Testis (tissue), 3 donors: ENCODE measurements around the gene POFUT1. TPM values are rescaled to one million over a fixed set of nuclear protein-coding genes. Genes with fewer than 3 reads are reported as not detected.
A peak's percentile ranks its signal among the peaks of the same experiment; 100 is the strongest.

Experiments used
- DNase-seq: peaks from one replicate; pipeline ENCODE4 v3.0.0-alpha.2; 2019
- H3K27ac ChIP-seq, 2 donors: fragments of 200-600 bp; sonication (generic); one replicate each; pipeline ENCODE4 v1.5.1; 2019
- H3K27me3 ChIP-seq: fragments of 200-600 bp; sonication (generic); one replicate; pipeline ENCODE4 v1.5.1; 2019
- H3K36me3 ChIP-seq: fragments of 200-600 bp; sonication (generic); one replicate; pipeline ENCODE4 v1.5.1; 2017; ENCODE audit warnings: low read depth; ENCODE audit errors: missing control alignments
- H3K4me1 ChIP-seq: fragments of 200-600 bp; sonication (generic); one replicate; pipeline ENCODE4 v1.5.1; 2019
- H3K4me3 ChIP-seq, 2 donors: fragments of 200-600 bp; sonication (generic); one replicate each; pipeline ENCODE4 v1.5.1; 2017 to 2019
- H3K9me3 ChIP-seq: fragments of 200-600 bp; sonication (generic); one replicate; pipeline ENCODE4 v1.5.1; 2017
- POLR2A ChIP-seq: fragments of 450-650 bp; IDR thresholded peaks from one replicate; pipeline ENCODE4 v1.6.1; 2017; ENCODE audit warnings: antibody characterized with exemption, mild to moderate bottlenecking, moderate library complexity
- WGBS, 2 donors: methylation state at CpG; one replicate each; pipeline ENCODE4 v1.1.5; 2018; 5-methylcytosine and 5-hydroxymethylcytosine counted together
- intact Hi-C: fragments of 100-400 bp; cut with DNase I; formaldehyde crosslinking; loops from one replicate; pipeline ENCODE4 v1.15.1; 2023; ENCODE audit warnings: low total_unique reads
- polyA plus RNA-seq: library from polyadenylated mRNA; stranded (reverse); fragments of 350-450 nt; fragmentation: Illumina TruSeq; extraction: RNeasy Lipid Tissue Mini Kit (QIAGEN cat#74804); gene quantifications from one replicate; pipeline ENCODE4 v1.2.3, GENCODE V29; 2014; ENCODE audit warnings: low read depth, low replicate concordance; ENCODE audit not compliant: insufficient read depth
- total RNA-seq, 2 donors: library from RNA; depleted of rRNA; stranded (reverse); fragments of >200 nt; gene quantifications; one replicate each; pipeline ENCODE4 v1.2.3, GENCODE V29; 2016
- TF ChIP-seq, protein P1 (sequence below), 3 experiments: fragments of 450-650 bp in 2 of 3; fragments of 200-600 bp in 1 of 3; sonication (generic) in 1 of 3; IDR thresholded peaks; one replicate each; pipeline ENCODE4 v1.5.1; 2016 to 2019; ENCODE audit warnings: antibody characterized with exemption in 3 of 3, mild to moderate bottlenecking in 2 of 3, moderate library complexity in 1 of 3

Gene POFUT1
- total and polyA plus RNA-seq, 3 donors from 2014 or later, result 31.0 to 54.2 (median 46.6) TPM

DNA sequence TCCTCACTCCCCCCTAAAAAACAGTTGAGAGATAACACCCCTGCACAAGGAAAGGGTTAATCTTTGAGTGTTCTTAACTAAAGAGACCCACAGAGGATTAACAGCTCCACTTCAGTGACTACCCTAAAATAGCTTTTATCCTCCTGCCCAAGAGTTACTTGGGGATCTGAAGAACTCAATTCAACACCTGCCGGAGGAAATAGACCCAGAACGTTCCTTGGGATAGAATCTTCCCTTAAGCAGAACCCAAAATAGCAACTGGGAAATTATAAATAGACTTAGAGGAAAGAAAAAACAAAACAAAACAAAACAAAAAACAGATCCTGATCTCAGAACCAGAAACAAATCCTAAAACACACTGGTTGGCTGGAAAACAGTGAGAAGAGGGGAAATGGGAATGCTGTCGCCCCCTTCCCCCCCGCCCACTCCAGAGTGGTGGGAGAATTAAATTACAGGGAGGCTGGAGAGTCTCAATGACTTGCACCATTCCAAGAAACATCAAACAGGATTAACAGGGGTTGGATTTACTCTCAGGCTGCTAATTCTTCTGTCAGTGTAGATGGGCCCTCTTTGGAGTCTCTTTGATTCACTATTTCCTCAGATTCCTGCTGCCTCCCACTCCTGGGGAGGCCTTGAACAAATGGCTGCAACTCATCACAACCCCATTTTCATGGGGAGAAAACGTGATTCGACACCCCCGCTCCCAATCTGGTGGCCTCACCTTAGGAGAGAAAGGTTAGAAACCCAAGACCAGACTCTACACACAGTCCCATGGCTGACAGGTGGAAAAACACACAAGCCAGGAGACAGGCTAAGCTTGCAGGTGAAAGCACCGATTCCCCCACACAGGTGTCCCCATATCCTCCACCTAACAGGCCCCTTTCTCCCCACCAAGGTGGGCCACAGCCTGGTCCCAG, 1.6 kb upstream of the POFUT1 start:
- Histone ChIP-seq H3K27me3 (no peaks in the 10 kb centered on the region), H3K9me3 (no peaks in the 10 kb centered on the region), H3K4me1 (peaks cover 54% of the 10 kb centered on the region), H3K4me3 (peak overlapping the region; percentile 86 to 95), H3K36me3 (no peaks in the 10 kb centered on the region), H3K27ac (peak overlapping the region; percentile 91)
- TF ChIP-seq POLR2A, result no peak
- TF ChIP-seq, protein P1, sequence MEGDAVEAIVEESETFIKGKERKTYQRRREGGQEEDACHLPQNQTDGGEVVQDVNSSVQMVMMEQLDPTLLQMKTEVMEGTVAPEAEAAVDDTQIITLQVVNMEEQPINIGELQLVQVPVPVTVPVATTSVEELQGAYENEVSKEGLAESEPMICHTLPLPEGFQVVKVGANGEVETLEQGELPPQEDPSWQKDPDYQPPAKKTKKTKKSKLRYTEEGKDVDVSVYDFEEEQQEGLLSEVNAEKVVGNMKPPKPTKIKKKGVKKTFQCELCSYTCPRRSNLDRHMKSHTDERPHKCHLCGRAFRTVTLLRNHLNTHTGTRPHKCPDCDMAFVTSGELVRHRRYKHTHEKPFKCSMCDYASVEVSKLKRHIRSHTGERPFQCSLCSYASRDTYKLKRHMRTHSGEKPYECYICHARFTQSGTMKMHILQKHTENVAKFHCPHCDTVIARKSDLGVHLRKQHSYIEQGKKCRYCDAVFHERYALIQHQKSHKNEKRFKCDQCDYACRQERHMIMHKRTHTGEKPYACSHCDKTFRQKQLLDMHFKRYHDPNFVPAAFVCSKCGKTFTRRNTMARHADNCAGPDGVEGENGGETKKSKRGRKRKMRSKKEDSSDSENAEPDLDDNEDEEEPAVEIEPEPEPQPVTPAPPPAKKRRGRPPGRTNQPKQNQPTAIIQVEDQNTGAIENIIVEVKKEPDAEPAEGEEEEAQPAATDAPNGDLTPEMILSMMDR (IDR thresholded peaks at IDR 0.05), result no peak
- no peak for DNase-seq
- WGBS, 2 donors, result 31 to 35% methylated on average over 5 to 8 of the region's 8 CpGs
- intact Hi-C loops, result loop anchor here (5.0 kb wide), 1 partner anchor 99 kb away; the partner anchor contains the start of gene TM9SF4

DNA sequence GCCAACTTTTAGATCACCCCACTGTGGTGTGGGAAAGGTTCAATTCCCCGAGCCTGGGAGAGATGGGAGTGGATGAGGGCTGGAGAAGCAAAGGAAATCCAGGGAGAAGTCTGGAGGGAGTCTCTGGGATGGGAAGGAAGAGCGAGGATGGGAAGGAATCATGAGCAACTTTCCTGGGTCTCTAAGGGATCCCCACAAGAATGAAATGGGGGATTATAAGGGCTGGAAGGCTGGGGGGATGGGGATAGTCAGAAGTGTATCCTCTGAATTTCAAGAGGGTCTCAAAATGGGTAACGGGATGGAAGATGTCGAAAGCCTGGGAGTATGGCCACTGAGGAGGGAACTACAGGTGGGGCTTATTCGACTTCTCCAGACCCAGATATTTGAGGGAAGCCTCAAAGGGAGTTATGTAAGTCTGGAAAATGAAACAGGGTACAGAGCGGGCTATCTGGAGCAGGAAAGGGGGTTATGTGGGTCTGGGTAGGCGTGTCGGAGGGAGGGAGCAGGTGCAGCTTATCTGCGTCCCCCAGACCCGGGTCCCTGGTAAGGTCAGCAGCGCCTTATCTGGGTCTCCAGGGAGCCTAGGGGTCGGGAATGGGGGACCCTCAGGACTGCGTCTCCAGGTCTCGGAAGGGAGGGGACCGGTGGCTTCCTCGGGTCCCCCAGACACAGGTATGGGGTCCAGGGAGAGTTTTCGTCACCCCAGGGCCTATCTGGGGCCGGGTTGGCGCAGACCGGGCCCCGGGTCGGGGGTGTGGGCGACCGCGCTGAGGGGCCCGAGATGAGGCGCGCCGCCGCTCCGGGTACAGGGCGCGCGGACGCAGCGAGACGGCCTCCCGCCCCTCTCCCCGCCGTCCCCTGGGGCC, 687 bp upstream of the POFUT1 start:
- TF ChIP-seq POLR2A, result no peak
- TF ChIP-seq, protein P1 (IDR thresholded peaks at IDR 0.05), result no peak
- 5 to 6% methylated on average over 11 to 16 of the region's 40 CpGs for WGBS, 2 donors
- no peak for DNase-seq
- Histone ChIP-seq H3K27me3 (no peaks in the 10 kb centered on the region), H3K4me3 (peak overlapping the region; percentile 86 to 95), H3K27ac (peak overlapping the region; percentile 91), H3K4me1 (peaks cover 54% of the 10 kb centered on the region), H3K36me3 (no peaks in the 10 kb centered on the region), H3K9me3 (no peaks in the 10 kb centered on the region)
- intact Hi-C loops, result loop anchor here (5.0 kb wide), 1 partner anchor 100 kb away; the partner anchor contains the start of gene TM9SF4

DNA sequence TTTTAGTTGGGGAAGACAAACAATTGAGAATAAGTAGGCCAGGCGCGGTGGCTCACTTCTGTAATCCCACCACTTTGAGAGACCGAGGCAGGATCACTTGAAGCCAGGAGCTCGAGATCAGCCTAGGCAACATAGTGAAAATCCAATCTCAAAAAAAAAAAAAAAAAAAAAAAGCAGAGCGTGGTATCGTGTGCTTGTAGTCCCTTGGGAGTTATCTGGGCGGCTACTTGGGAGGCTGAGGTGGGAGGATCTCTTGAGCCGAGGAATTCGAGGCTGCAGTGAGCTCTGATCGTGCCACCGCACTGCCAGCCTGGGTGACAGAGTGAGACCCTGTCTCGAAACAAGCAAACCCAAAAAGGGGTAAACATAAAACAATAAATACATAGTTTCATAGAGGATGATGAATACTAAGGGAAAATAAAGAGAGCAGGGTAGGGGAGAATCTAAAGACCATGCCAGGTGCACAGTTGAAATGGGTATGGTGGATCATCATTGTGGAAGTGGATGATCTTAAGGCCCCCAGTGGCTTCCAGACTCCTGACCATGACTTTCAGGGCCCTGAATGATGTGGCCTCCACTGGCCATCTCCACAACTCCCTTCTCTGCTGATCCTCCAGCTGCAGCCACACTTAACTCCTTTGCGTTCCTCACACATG, 947 bp downstream of the POFUT1 start:
- no peaks in the 10 kb centered on the region for H3K9me3 ChIP-seq
- peaks cover 46% of the 10 kb centered on the region for H3K4me1 ChIP-seq
- DNase-seq, result no peak
- 26 to 34% methylated on average over 13 of the region's 13 CpGs for WGBS, 2 donors
- no peak for TF ChIP-seq POLR2A
- TF ChIP-seq, protein P1 (IDR thresholded peaks at IDR 0.05), result no peak
- intact Hi-C loops, result loop anchor here (5.0 kb wide), 1 partner anchor 101 kb away; the partner anchor contains the start of gene TM9SF4
- H3K27ac ChIP-seq, result peak overlapping the region in 1 of 2 donors; percentile 91
- no peaks in the 10 kb centered on the region for H3K27me3 ChIP-seq
- H3K36me3 ChIP-seq, result no peaks in the 10 kb centered on the region
- peak overlapping the region; percentile 86 to 95 for H3K4me3 ChIP-seq

DNA sequence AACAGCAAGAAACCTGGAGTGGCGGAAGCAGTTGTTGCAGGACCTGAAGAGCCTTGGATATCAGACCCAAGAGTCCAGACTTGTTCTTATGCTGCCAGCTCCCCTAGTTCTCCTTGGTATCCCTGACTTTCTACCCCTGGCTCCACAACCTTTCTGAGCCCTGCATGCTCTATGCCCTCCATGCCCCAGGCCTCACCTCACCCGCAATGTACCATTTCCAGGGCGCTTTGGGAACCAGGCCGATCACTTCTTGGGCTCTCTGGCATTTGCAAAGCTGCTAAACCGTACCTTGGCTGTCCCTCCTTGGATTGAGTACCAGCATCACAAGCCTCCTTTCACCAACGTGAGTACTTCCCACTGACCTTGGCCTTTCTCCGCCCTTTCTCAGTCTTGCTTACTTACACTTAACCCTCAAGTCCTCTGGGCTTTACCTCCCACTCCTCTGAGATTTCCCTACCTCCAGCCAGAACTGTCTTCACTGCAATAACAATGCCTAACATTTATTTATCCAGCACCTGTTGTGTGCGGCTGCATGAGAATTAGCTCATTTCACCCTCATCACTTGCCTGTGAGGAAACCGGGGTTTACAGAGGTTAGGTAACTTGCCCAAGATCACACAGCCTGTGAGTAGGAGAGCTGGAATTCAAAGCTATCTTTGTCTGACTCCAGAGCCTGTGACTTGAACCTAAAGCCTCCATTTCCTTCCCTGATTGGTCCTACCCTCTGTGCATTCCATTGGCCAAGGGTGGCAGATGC, 2.3 kb downstream of the POFUT1 start:
- Histone ChIP-seq H3K9me3 (no peaks in the 10 kb centered on the region), H3K36me3 (no peaks in the 10 kb centered on the region), H3K4me3 (no peak overlapping the region), H3K27ac (no peak overlapping the region), H3K27me3 (no peaks in the 10 kb centered on the region), H3K4me1 (peaks cover 32% of the 10 kb centered on the region)
- DNase-seq, result no peak
- TF ChIP-seq POLR2A, result no peak
- TF ChIP-seq, protein P1 (IDR thresholded peaks at IDR 0.05), result no peak
- intact Hi-C loops, result loop anchor here (5.0 kb wide), 1 partner anchor 103 kb away; the partner anchor contains the start of gene TM9SF4
- 63 to 69% methylated on average over 9 of the region's 9 CpGs for WGBS, 2 donors
